ENCODE results near the gene AUP1. TPM values are rescaled to one million over a fixed set of nuclear protein-coding genes. Genes with fewer than 3 reads are reported as not detected.

The AUP1 gene
- total and polyA plus RNA-seq, 2 of the 8 experiments (the other 6 are each of a cell fraction or from before 2014, with no cell fraction given) = 83.4 to 121 TPM

- Histone ChIP-seq H2BK120ac (replicated peaks; ENCODE audit: low read depth, low read length) (no peak overlapping the region), H2BK20ac (ENCODE audit: low read length) (no peak overlapping the region), H3K23me2 (ENCODE audit: low read depth, low read length) (peaks cover 4% of the 10 kb centered on the region; the same call in 1 of the 2 replicates), H3K36me3 (ENCODE audit: control insufficient read depth in 2 of 4, insufficient read depth in 4 of 4, low read length in 3 of 4) (no peaks in the 10 kb centered on the region), H3K4me2 (ENCODE audit: insufficient read depth in 1 of 2, low read depth in 2 of 2, low read length in 2 of 2) (no peak overlapping the region), H3K23ac (ENCODE audit: insufficient read length) (no peak overlapping the region), H3K79me1 (ENCODE audit: low read depth, low read length) (no peaks in the 10 kb centered on the region), H3K14ac (ENCODE audit: insufficient read length) (no peak overlapping the region), H3K79me2 (ENCODE audit: control insufficient read depth in 1 of 2, insufficient read depth in 2 of 2, low read length in 2 of 2) (no peaks in the 10 kb centered on the region), H4K20me1 (replicated peaks in 1 of 2; ENCODE audit: control insufficient read depth in 1 of 2, insufficient read depth in 2 of 2, low read length in 2 of 2) (no peaks in the 10 kb centered on the region), H3K4me3 (ENCODE audit: extremely low read depth in 1 of 4, insufficient read depth in 2 of 4, low read depth in 3 of 4, low read length in 4 of 4) (no peak overlapping the region), H4K8ac (ENCODE audit: extremely low read depth, insufficient read depth, low read length) (no peak overlapping the region), H3K4me1 (replicated peaks in 1 of 4; ENCODE audit: control insufficient read depth in 3 of 4, insufficient read depth in 4 of 4, low read length in 3 of 4) (no peaks in the 10 kb centered on the region), H4K91ac (replicated peaks; ENCODE audit: insufficient read length, low read length) (no peak overlapping the region), H3K27ac (ENCODE audit: low read depth, low read length) (no peak overlapping the region), H2BK5ac (ENCODE audit: low read depth, low read length) (no peak overlapping the region), H2BK12ac (ENCODE audit: low read depth, low read length) (no peak overlapping the region), H3K9me3 (ENCODE audit: insufficient read depth in 2 of 2, low read depth in 1 of 2, low read length in 1 of 2) (no peaks in the 10 kb centered on the region), H3K9ac (replicated peaks in 1 of 4; ENCODE audit: extremely low read depth in 1 of 4, low read depth in 3 of 4, low read length in 3 of 4) (no peak overlapping the region), H3K27me3 (replicated peaks in 1 of 4; ENCODE audit: control insufficient read depth in 3 of 4, extremely low read depth in 1 of 4, insufficient read depth in 3 of 4, low read length in 3 of 4) (no peaks in the 10 kb centered on the region), H3K18ac (ENCODE audit: extremely low read depth, low read length) (no peak overlapping the region), H3K56ac (replicated peaks; ENCODE audit: insufficient read length, low read depth, low read length) (no peak overlapping the region), H2BK15ac (ENCODE audit: low read length) (no peak overlapping the region), H3K4ac (replicated peaks; ENCODE audit: insufficient read length, low read depth, low read length) (no peak overlapping the region), H2AFZ (ENCODE audit: low read length) (no peak overlapping the region), H2AK5ac (ENCODE audit: low read depth, low read length) (no peak overlapping the region), H4K5ac (ENCODE audit: insufficient read length, low read depth, low read length) (no peak overlapping the region)
- no peak for TF ChIP-seq EP300 (IDR thresholded peaks at IDR 0.05; ENCODE audit: borderline replicate concordance in 1 of 2, low read depth in 2 of 2, low read length in 2 of 2)
- FAIRE-seq (no peak), DNase-seq (ENCODE audit: low read depth in 1 of 2, low spot score in 2 of 2) (no peak)
- CTCF ChIA-PET (ENCODE audit: partially characterized antibody) = interaction anchor here (0.6 to 10.0 kb wide), 10 partner anchors 14 to 175 kb away, joined by 3 to 158 read pairs (median 4); no protein-coding TSS in a partner anchor
- POLR2A ChIA-PET (ENCODE audit: partially characterized antibody) = interaction anchor here (1.1 to 1.3 kb wide), 2 partner anchors 9 to 67 kb away, joined by 3 to 4 read pairs; no protein-coding TSS in a partner anchor
- WGBS, 2 experiments (ENCODE audit: extremely low coverage in 1 of 2, insufficient coverage in 1 of 2, insufficient read length in 1 of 2, insufficient replicate concordance in 2 of 2, low coverage in 1 of 2, low lambda C conversion rate in 2 of 2, missing lambda C conversion rate in 1 of 2) = 80% methylated on average over 7 of the region's 7 CpGs; no CpG with 5 or more reads in 1 of the 2 experiments
Observed at GRCh38 chr2:74573747-74574562, 44.4 kb upstream of the AUP1 start.
